CD14-positive monocyte (primary cell): ENCODE data around the gene SSBP3. TPM values are rescaled to one million over a fixed set of nuclear protein-coding genes. Genes with fewer than 3 reads are reported as not detected.

ENCODE experiments used
- DNase-seq, 3 donors: peaks; one replicate each; pipeline ENCODE4 v3.0.0-alpha.2; 2011 to 2022
- H2AFZ ChIP-seq: 2 replicates; pipeline ENCODE4 v1.6.0; 2012; ENCODE audit warnings: mild to moderate bottlenecking, low read depth, low read length, inconsistent platforms; ENCODE audit not compliant: insufficient read depth, poor library complexity, severe bottlenecking
- H3K27ac ChIP-seq, 2 donors: 1 replicate in 1 of 2; 2 replicates in 1 of 2; pipeline ENCODE4 v1.5.1; 2012 to 2013; ENCODE audit warnings: low read length in 2 of 2, control low read depth in 1 of 2, inconsistent platforms in 1 of 2, low read depth in 1 of 2, mild to moderate bottlenecking in 1 of 2
- H3K27me3 ChIP-seq, 2 donors: one replicate each; pipeline versions ENCODE4 v1.6.0 to v1.6.1; 2011 to 2013; ENCODE audit warnings: low read length in 2 of 2; ENCODE audit not compliant: control insufficient read depth in 2 of 2, insufficient read depth in 2 of 2
- H3K36me3 ChIP-seq, 2 donors: replicated peaks in 1 of 2; 1 replicate in 1 of 2; 2 replicates in 1 of 2; pipeline versions ENCODE4 v1.5.1 to v1.6.1; 2012 to 2013; ENCODE audit warnings: low read length in 2 of 2, control low read depth in 1 of 2, inconsistent platforms in 1 of 2, mild to moderate bottlenecking in 1 of 2; ENCODE audit not compliant: insufficient read depth in 2 of 2, control insufficient read depth in 1 of 2
- H3K4me1 ChIP-seq, 2 donors: 1 replicate in 1 of 2; 2 replicates in 1 of 2; pipeline versions ENCODE4 v1.5.1 to v1.6.1; 2012 to 2013; ENCODE audit warnings: low read length in 2 of 2, control low read depth in 1 of 2, inconsistent platforms in 1 of 2, mild to moderate bottlenecking in 1 of 2, moderate library complexity in 1 of 2; ENCODE audit not compliant: insufficient read depth in 2 of 2, control insufficient read depth in 1 of 2
- H3K4me2 ChIP-seq: replicated peaks from 2 replicates; pipeline ENCODE3; 2012; ENCODE audit warnings: low read length, moderate library complexity, mild to moderate bottlenecking; ENCODE audit not compliant: poor library complexity, severe bottlenecking; ENCODE audit errors: extremely low read depth
- H3K4me3 ChIP-seq, 3 experiments: fragments of 200-600 bp in 1 of 3; sonication (generic) in 1 of 3; replicated peaks in 1 of 3; 1 replicate in 2 of 3; 2 replicates in 1 of 3; pipeline ENCODE4 v1.5.1; 2011 to 2013; ENCODE audit warnings: low read length in 3 of 3, mild to moderate bottlenecking in 3 of 3, control low read depth in 2 of 3, low read depth in 2 of 3, inconsistent platforms in 1 of 3, moderate library complexity in 1 of 3
- H3K79me2 ChIP-seq: 2 replicates; pipeline ENCODE4 v1.6.0; 2012; ENCODE audit warnings: mild to moderate bottlenecking, control low read depth, inconsistent platforms, low read length, moderate library complexity; ENCODE audit not compliant: insufficient read depth
- H3K9ac ChIP-seq: 2 replicates; pipeline ENCODE4 v1.6.0; 2017; ENCODE audit warnings: low read length, mild to moderate bottlenecking; ENCODE audit not compliant: insufficient read depth, poor library complexity, severe bottlenecking
- H3K9me3 ChIP-seq, 2 donors: replicated peaks in 1 of 2; 1 replicate in 1 of 2; 2 replicates in 1 of 2; pipeline versions ENCODE4 v1.5.1 to v1.6.1; 2012 to 2013; ENCODE audit warnings: low read length in 2 of 2, control low read depth in 1 of 2; ENCODE audit not compliant: control insufficient read depth in 1 of 2, insufficient read depth in 1 of 2
- H4K20me1 ChIP-seq: 2 replicates; pipeline ENCODE4 v1.6.0; 2012; ENCODE audit warnings: mild to moderate bottlenecking, low read length, control low read depth, moderate library complexity; ENCODE audit not compliant: insufficient read depth
- H3K27ac Mint-ChIP-seq, 7 donors: one replicate each; pipeline ENCODE4 v1.8.0; 2020; ENCODE audit warnings: mild to moderate bottlenecking in 7 of 7, mixed read lengths in 7 of 7, moderate library complexity in 6 of 7, inconsistent platforms in 2 of 7
- H3K27me3 Mint-ChIP-seq, 3 donors: one replicate each; pipeline ENCODE4 v1.8.0; 2021 to 2022; ENCODE audit warnings: low read depth in 3 of 3, mild to moderate bottlenecking in 3 of 3, mixed read lengths in 3 of 3, moderate library complexity in 3 of 3, inconsistent platforms in 1 of 3
- H3K36me3 Mint-ChIP-seq, 2 donors: one replicate each; pipeline ENCODE4 v1.8.0; 2020; ENCODE audit warnings: mixed read lengths in 2 of 2, inconsistent platforms in 1 of 2, mild to moderate bottlenecking in 1 of 2
- H3K4me1 Mint-ChIP-seq: one replicate; pipeline ENCODE4 v1.8.0; 2020; ENCODE audit warnings: mild to moderate bottlenecking, mixed read lengths
- H3K4me3 Mint-ChIP-seq, 2 donors: one replicate each; pipeline ENCODE4 v1.8.0; 2020; ENCODE audit warnings: mild to moderate bottlenecking in 2 of 2, mixed read lengths in 2 of 2, moderate library complexity in 1 of 2
- H3K9me3 Mint-ChIP-seq, 7 donors: one replicate each; pipeline ENCODE4 v1.8.0; 2020 to 2022; ENCODE audit warnings: mixed read lengths in 7 of 7, mild to moderate bottlenecking in 6 of 7, moderate library complexity in 6 of 7, inconsistent platforms in 2 of 7
- WGBS: methylation state at CpG from one replicate; pipeline ENCODE4 v1.1.5; 2013; ENCODE audit warnings: missing lambda C conversion rate; ENCODE audit not compliant: insufficient coverage; 5-methylcytosine and 5-hydroxymethylcytosine counted together
- intact Hi-C, 2 donors: fragments of 100-400 bp; cut with micrococcal nuclease; formaldehyde crosslinking; loops; one replicate each; pipeline versions ENCODE4 v1.15.0 to v1.15.1; 2023
- polyA plus RNA-seq, 3 donors: library from polyadenylated mRNA; depleted of rRNA in 1 of 3; unstranded in 2 of 3; stranded (reverse) in 1 of 3; fragments of 300-500 nt in 2 of 3; fragments of >200 nt in 1 of 3; fragmentation: Illumina TruSeq in 2 of 3; gene quantifications; 1 replicate in 2 of 3; 2 replicates in 1 of 3; pipeline ENCODE4 v1.2.3, GENCODE V29; 2012 to 2021
- TF ChIP-seq, protein P1 (sequence below): fragments of 200-600 bp; IDR thresholded peaks from one replicate; pipeline ENCODE4 v1.8.0; 2022; ENCODE audit warnings: antibody characterized with exemption, mild to moderate bottlenecking

SSBP3 gene
- polyA plus RNA-seq, 3 donors: 4.1 to 30.7 (median 4.3) TPM

GRCh38 chr1:54336116-54336515 lies 70.1 kb downstream of the SSBP3 start:
- peaks cover 3 to 6% of the 10 kb centered on the region in 2 donors for H3K4me1 ChIP-seq
- no peaks in the 10 kb centered on the region for H3K27me3 ChIP-seq
- H3K4me2 ChIP-seq: no peak overlapping the region
- no peak overlapping the region for H3K9ac ChIP-seq
- no peak overlapping the region for H2AFZ ChIP-seq
- no peaks in the 10 kb centered on the region for H3K36me3 ChIP-seq
- Mint-ChIP-seq H3K27ac (no peak overlapping the region), H3K4me3 (no peak overlapping the region), H3K27me3 (peaks cover 0 to 2% (median 0%) of the 10 kb centered on the region in 3 donors), H3K4me1 (peaks cover 30% of the 10 kb centered on the region), H3K9me3 (peaks cover 0 to 2% (median 0%) of the 10 kb centered on the region in 7 donors), H3K36me3 (peaks cover 0 to 2% of the 10 kb centered on the region in 2 donors)
- H3K27ac ChIP-seq: no peak overlapping the region
- no peaks in the 10 kb centered on the region for H3K79me2 ChIP-seq
- 100% methylated on average over 2 of the region's 5 CpGs for WGBS
- TF ChIP-seq, protein P1, sequence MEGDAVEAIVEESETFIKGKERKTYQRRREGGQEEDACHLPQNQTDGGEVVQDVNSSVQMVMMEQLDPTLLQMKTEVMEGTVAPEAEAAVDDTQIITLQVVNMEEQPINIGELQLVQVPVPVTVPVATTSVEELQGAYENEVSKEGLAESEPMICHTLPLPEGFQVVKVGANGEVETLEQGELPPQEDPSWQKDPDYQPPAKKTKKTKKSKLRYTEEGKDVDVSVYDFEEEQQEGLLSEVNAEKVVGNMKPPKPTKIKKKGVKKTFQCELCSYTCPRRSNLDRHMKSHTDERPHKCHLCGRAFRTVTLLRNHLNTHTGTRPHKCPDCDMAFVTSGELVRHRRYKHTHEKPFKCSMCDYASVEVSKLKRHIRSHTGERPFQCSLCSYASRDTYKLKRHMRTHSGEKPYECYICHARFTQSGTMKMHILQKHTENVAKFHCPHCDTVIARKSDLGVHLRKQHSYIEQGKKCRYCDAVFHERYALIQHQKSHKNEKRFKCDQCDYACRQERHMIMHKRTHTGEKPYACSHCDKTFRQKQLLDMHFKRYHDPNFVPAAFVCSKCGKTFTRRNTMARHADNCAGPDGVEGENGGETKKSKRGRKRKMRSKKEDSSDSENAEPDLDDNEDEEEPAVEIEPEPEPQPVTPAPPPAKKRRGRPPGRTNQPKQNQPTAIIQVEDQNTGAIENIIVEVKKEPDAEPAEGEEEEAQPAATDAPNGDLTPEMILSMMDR: no peak
- no peak overlapping the region for H3K4me3 ChIP-seq
- no peaks in the 10 kb centered on the region for H3K9me3 ChIP-seq
- intact Hi-C loops: no loop called here
- peaks cover 57% of the 10 kb centered on the region for H4K20me1 ChIP-seq
- no peak for DNase-seq

DNA sequence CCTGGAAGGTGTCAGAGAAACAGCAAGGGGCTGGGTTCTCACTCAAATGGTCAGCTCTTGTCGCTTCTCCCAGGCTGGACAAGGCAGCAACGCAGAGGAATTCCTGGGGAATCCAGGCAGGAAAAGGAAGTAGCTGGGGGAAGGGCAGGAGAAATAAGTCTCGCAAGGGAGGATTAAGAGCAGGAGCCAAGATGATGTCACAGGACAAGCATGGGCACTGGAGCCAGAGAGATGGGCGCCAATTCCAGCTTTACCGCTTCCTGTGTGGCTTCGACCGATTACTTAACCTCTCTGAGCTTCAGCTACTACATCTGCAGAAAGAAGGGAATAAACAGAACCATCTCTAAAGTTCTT lies 70.5 kb downstream of the SSBP3 start:
- TF ChIP-seq, protein P1: no peak
- Histone ChIP-seq H3K4me1 (peaks cover 3 to 6% of the 10 kb centered on the region in 2 donors), H3K9ac (no peak overlapping the region), H3K27me3 (no peaks in the 10 kb centered on the region), H2AFZ (no peak overlapping the region), H3K36me3 (no peaks in the 10 kb centered on the region), H3K4me2 (no peak overlapping the region), H3K79me2 (no peaks in the 10 kb centered on the region), H3K9me3 (no peaks in the 10 kb centered on the region), H4K20me1 (peaks cover 60% of the 10 kb centered on the region), H3K4me3 (no peak overlapping the region), H3K27ac (no peak overlapping the region)
- no peak overlapping the region for H3K4me3 Mint-ChIP-seq
- peaks cover 0 to 2% (median 0%) of the 10 kb centered on the region in 7 donors for H3K9me3 Mint-ChIP-seq
- H3K27ac Mint-ChIP-seq: peak overlapping the region in 3 of 7 donors; percentile 11 to 62 (median 32)
- DNase-seq: no peak
- 44% methylated on average over 7 of the region's 7 CpGs for WGBS
- peaks cover 0 to 2% of the 10 kb centered on the region in 2 donors for H3K36me3 Mint-ChIP-seq
- peaks cover 31% of the 10 kb centered on the region for H3K4me1 Mint-ChIP-seq
- intact Hi-C loops: no loop called here
- H3K27me3 Mint-ChIP-seq: peaks cover 0 to 2% (median 0%) of the 10 kb centered on the region in 3 donors
